HL-60 (cell line): ENCODE measurements around the gene AKAP3.

Experiments
- DNase-seq, 2 experiments: peaks; one replicate each; pipeline ENCODE4 v3.0.0-alpha.2; 2010 to 2020; ENCODE audit warnings: low read depth in 1 of 2, low spot score in 1 of 2
- H3K27ac ChIP-seq: fragments of 250-450 bp; sonication (Bioruptor Pico); replicated peaks from 2 replicates; pipeline ENCODE4 v1.5.1; 2020; ENCODE audit warnings: mild to moderate bottlenecking, moderate library complexity
- H3K27me3 ChIP-seq: fragments of 250-450 bp; sonication (Bioruptor Pico); 2 replicates; pipeline ENCODE4 v1.5.1; 2021; ENCODE audit warnings: mild to moderate bottlenecking, moderate library complexity; ENCODE audit not compliant: insufficient read depth, poor library complexity, severe bottlenecking
- H3K4me3 ChIP-seq: replicated peaks from 2 replicates; pipeline ENCODE4 v1.5.1; 2011; ENCODE audit warnings: mild to moderate bottlenecking, control low read depth, low read length; ENCODE audit not compliant: insufficient read depth
- GABPA ChIP-seq: IDR thresholded peaks from 2 replicates; pipeline ENCODE4 v1.6.1; 2012; ENCODE audit warnings: low read depth
- POLR2AphosphoS5 ChIP-seq: IDR thresholded peaks from 2 replicates; pipeline ENCODE4 v1.6.1; 2012; ENCODE audit warnings: low read depth
- SPI1 ChIP-seq: IDR thresholded peaks from 2 replicates; pipeline ENCODE4 v1.6.1; 2012; ENCODE audit warnings: low read depth, mild to moderate bottlenecking, borderline replicate concordance
- TF ChIP-seq, protein P1 (sequence below): IDR thresholded peaks from 2 replicates; pipeline ENCODE4 v1.6.1; 2012; ENCODE audit warnings: low read depth; ENCODE audit not compliant: insufficient replicate concordance
- TF ChIP-seq, protein P2 (sequence below): IDR thresholded peaks from one replicate; pipeline ENCODE4 v1.5.1; 2011; ENCODE audit warnings: low read length, control low read depth, inconsistent platforms; ENCODE audit not compliant: insufficient read depth

The AKAP3 gene

DNA sequence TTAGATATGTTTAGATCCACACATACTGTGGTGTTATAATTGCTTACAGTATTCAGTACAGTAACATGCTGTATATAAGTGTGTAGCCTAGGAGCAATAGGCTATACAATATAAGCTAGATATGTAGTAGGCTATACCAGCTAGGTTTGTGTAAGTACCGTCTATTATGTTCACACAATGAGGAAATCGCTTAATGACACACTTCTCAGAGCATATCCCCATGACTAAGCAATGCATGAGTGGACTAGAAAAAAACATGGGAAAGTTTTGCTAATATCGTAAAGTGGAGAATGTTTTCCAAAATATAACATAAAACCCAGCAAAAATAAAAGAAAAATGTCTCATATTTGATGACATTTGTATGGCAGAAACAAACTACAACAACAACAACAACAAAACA is 27.3 kb downstream of the AKAP3 start:
- H3K4me3 ChIP-seq: no peak overlapping the region
- TF ChIP-seq POLR2AphosphoS5 (no peak), SPI1 (no peak)
- TF ChIP-seq, protein P1, sequence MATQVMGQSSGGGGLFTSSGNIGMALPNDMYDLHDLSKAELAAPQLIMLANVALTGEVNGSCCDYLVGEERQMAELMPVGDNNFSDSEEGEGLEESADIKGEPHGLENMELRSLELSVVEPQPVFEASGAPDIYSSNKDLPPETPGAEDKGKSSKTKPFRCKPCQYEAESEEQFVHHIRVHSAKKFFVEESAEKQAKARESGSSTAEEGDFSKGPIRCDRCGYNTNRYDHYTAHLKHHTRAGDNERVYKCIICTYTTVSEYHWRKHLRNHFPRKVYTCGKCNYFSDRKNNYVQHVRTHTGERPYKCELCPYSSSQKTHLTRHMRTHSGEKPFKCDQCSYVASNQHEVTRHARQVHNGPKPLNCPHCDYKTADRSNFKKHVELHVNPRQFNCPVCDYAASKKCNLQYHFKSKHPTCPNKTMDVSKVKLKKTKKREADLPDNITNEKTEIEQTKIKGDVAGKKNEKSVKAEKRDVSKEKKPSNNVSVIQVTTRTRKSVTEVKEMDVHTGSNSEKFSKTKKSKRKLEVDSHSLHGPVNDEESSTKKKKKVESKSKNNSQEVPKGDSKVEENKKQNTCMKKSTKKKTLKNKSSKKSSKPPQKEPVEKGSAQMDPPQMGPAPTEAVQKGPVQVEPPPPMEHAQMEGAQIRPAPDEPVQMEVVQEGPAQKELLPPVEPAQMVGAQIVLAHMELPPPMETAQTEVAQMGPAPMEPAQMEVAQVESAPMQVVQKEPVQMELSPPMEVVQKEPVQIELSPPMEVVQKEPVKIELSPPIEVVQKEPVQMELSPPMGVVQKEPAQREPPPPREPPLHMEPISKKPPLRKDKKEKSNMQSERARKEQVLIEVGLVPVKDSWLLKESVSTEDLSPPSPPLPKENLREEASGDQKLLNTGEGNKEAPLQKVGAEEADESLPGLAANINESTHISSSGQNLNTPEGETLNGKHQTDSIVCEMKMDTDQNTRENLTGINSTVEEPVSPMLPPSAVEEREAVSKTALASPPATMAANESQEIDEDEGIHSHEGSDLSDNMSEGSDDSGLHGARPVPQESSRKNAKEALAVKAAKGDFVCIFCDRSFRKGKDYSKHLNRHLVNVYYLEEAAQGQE: no peak
- TF ChIP-seq, protein P2, sequence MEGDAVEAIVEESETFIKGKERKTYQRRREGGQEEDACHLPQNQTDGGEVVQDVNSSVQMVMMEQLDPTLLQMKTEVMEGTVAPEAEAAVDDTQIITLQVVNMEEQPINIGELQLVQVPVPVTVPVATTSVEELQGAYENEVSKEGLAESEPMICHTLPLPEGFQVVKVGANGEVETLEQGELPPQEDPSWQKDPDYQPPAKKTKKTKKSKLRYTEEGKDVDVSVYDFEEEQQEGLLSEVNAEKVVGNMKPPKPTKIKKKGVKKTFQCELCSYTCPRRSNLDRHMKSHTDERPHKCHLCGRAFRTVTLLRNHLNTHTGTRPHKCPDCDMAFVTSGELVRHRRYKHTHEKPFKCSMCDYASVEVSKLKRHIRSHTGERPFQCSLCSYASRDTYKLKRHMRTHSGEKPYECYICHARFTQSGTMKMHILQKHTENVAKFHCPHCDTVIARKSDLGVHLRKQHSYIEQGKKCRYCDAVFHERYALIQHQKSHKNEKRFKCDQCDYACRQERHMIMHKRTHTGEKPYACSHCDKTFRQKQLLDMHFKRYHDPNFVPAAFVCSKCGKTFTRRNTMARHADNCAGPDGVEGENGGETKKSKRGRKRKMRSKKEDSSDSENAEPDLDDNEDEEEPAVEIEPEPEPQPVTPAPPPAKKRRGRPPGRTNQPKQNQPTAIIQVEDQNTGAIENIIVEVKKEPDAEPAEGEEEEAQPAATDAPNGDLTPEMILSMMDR: no peak
- no peak overlapping the region for H3K27ac ChIP-seq
- no peak for DNase-seq
- H3K27me3 ChIP-seq: no peaks in the 10 kb centered on the region

DNA sequence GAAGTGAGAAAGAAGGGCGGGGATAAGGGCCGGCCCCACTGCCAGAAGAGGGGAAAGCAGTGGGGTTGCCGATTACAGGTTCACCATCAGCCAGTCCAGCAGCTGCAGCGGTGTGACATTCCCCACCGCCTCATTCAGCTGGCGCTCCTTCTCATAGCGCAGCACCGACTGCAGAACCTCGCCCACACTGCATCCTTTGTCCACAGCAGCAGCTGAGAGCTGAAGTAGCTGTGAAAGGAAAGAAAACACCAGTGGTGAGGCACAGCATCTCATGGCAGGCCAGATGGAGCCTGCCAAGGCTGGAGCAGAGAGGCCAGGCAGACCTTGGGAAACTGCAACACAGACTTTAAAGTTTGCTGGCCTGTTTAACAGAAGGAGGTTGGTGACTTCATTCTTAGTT is 33.2 kb downstream of the AKAP3 start:
- Histone ChIP-seq H3K27ac (no peak overlapping the region), H3K4me3 (no peak overlapping the region), H3K27me3 (no peaks in the 10 kb centered on the region)
- TF ChIP-seq SPI1: no peak
- TF ChIP-seq, protein P1: no peak
- TF ChIP-seq, protein P2: no peak
- no peak for TF ChIP-seq GABPA
- TF ChIP-seq POLR2AphosphoS5: no peak
- DNase-seq: no peak

DNA sequence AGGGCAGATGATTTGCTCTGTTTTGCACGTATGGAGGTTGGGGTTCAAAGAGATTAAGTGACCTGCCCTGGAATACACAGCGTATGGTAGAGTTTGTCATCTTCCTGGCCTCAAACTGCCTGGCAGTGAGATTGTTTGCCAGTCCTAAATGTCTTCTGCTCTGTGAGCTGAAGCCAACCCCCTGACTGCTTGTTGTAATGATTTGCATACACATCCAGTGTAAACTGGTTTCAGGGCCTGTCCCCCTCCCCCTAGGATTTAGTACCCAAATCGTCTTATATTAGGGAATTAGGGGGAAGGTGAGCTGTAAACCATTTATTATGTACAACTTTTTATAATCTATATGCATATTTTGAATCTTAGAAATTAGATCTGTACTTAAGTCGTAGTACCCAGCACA is 38.4 kb downstream of the AKAP3 start:
- Histone ChIP-seq H3K4me3 (no peak overlapping the region), H3K27ac (no peak overlapping the region), H3K27me3 (no peaks in the 10 kb centered on the region)
- DNase-seq: no peak
- TF ChIP-seq GABPA: no peak
- TF ChIP-seq, protein P1: no peak
- no peak for TF ChIP-seq POLR2AphosphoS5
- no peak for TF ChIP-seq SPI1
- TF ChIP-seq, protein P2: no peak
